PC-3 (cell line): Measurements from ENCODE around the gene IPCEF1. TPM values are rescaled to one million over a fixed set of nuclear protein-coding genes. Genes with fewer than 3 reads are reported as not detected.

Experiments used
- ATAC-seq: fragments of 200-7000 bp; cut with Tn5 transposase; 2 replicates; pipeline ENCODE4 v1.9.1; 2020; ENCODE audit warnings: mild to moderate bottlenecking, moderate library complexity
- BruUV-seq: library from RNA; stranded (reverse); fragments of 400-500 nt; replicated peaks from 2 replicates; lab custom pipeline; 2021; lab: Mats Ljungman, UMichigan
- CTCF ChIA-PET: fragments of 300-600 bp; sonication (Branson Sonifier 250); formaldehyde crosslinking; loops from one replicate; lab custom pipeline; 2022; ENCODE audit warnings: antibody characterized with exemption; lab: Charles Lee
- POLR2A ChIA-PET: fragments of 300-600 bp; sonication (Branson Sonifier 250); formaldehyde crosslinking; loops from one replicate; lab custom pipeline; 2022; ENCODE audit warnings: antibody characterized with exemption; ENCODE audit not compliant: unreplicated experiment; lab: Charles Lee
- DNase-seq: peaks from one replicate; pipeline ENCODE4 v3.0.0-alpha.2; 2015
- H2AFZ ChIP-seq: fragments of 300-600 bp; sonication (generic); 2 replicates; pipeline ENCODE4 v1.6.0; 2016; ENCODE audit warnings: antibody characterized with exemption, low read length
- H3F3A ChIP-seq: fragments of 300-600 bp; sonication (generic); one replicate; pipeline ENCODE4 v1.6.0; 2017; ENCODE audit warnings: antibody characterized with exemption, low read length, control low read depth, mild to moderate bottlenecking; ENCODE audit not compliant: unreplicated experiment
- H3K27ac ChIP-seq: fragments of 300-600 bp; sonication (generic); 2 replicates; pipeline ENCODE4 v1.5.1; 2016; ENCODE audit warnings: mild to moderate bottlenecking, low read length
- H3K27me3 ChIP-seq: fragments of 300-600 bp; sonication (generic); 2 replicates; pipeline ENCODE4 v1.6.1; 2016; ENCODE audit warnings: low read length, mixed read lengths
- H3K36me3 ChIP-seq: fragments of 300-600 bp; sonication (generic); 2 replicates; pipeline ENCODE4 v1.6.1; 2016; ENCODE audit warnings: low read depth, mixed run types, low read length, mixed read lengths
- H3K4me1 ChIP-seq: fragments of 300-600 bp; sonication (generic); 2 replicates; pipeline ENCODE4 v1.5.1; 2016; ENCODE audit warnings: low read length; ENCODE audit not compliant: insufficient read depth
- H3K4me2 ChIP-seq: fragments of 300-600 bp; sonication (generic); 2 replicates; pipeline ENCODE4 v1.6.0; 2016; ENCODE audit warnings: low read length
- H3K4me3 ChIP-seq: fragments of 300-600 bp; sonication (generic); 2 replicates; pipeline ENCODE4 v1.5.1; 2016; ENCODE audit warnings: mild to moderate bottlenecking, low read length, mixed read lengths
- H3K79me2 ChIP-seq: fragments of 300-600 bp; sonication (generic); 2 replicates; pipeline ENCODE4 v1.6.1; 2017; ENCODE audit warnings: low read length, mixed read lengths
- H3K9ac ChIP-seq: fragments of 300-600 bp; sonication (generic); 2 replicates; pipeline ENCODE4 v1.6.0; 2016; ENCODE audit warnings: mild to moderate bottlenecking, low read length
- H3K9me2 ChIP-seq: fragments of 300-600 bp; sonication (generic); replicated peaks from 2 replicates; pipeline ENCODE4 v1.6.1; 2016; ENCODE audit warnings: mixed run types, low read length, mixed read lengths
- H3K9me3 ChIP-seq: fragments of 300-600 bp; sonication (generic); 2 replicates; pipeline ENCODE4 v1.6.1; 2016; ENCODE audit warnings: low read length, mixed read lengths
- H4K20me1 ChIP-seq: fragments of 300-600 bp; sonication (generic); 2 replicates; pipeline ENCODE4 v1.6.1; 2016; ENCODE audit warnings: low read length, mixed read lengths
- CTCF ChIP-seq: fragments of 300-600 bp; sonication (generic); conservative IDR thresholded peaks from 2 replicates; pipeline ENCODE4 v1.5.1; 2017; ENCODE audit warnings: antibody characterized with exemption, low read depth, mild to moderate bottlenecking, low read length
- EZH2 ChIP-seq: fragments of 300-600 bp; sonication (generic); IDR thresholded peaks from one replicate; pipeline ENCODE4 v1.6.1; 2017; ENCODE audit warnings: antibody characterized with exemption, mild to moderate bottlenecking, low read length; ENCODE audit not compliant: unreplicated experiment
- EZH2phosphoT487 ChIP-seq: fragments of 300-600 bp; sonication (generic); IDR thresholded peaks from 2 replicates; pipeline ENCODE4 v1.6.1; 2018; ENCODE audit warnings: mild to moderate bottlenecking, antibody characterized with exemption, low read length, borderline replicate concordance
- intact Hi-C: fragments of 100-400 bp; cut with micrococcal nuclease; formaldehyde crosslinking; loops from 2 replicates; pipeline ENCODE4 v1.9.0; 2023
- total RNA-seq: library from RNA; depleted of rRNA; stranded (reverse); fragments of >200 nt; gene quantifications from 2 replicates; pipeline ENCODE4 v1.2.3, GENCODE V29; 2014

The IPCEF1 gene
- total RNA-seq, 1 experiment from 2014 or later: 0.29 TPM

DNA sequence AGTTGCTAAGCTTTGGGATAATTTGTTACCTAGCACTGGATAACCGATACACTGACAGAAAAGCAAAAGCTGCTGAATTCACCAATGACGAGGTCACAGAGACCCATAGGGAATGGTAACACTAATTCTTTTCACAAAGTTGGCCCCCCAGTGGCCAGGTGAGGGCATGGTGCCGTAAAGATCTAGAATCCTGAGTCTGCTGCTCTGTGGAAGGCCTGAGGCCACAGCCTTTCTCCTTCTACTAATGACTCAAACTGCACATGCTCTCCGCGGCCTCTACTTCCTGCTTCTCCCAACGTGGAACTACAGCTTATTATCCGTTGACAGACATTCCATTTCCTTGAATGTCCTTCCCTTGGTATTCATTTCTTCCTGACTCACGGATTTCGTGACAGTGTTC is 190.5 kb downstream of the IPCEF1 start:
- no TSS peak for BruUV-seq
- no peaks in the 10 kb centered on the region for H3K79me2 ChIP-seq
- H2AFZ ChIP-seq: no peak overlapping the region
- no peaks in the 10 kb centered on the region for H3F3A ChIP-seq
- intact Hi-C loops: no loop called here
- ChIA-PET POLR2A (no interaction called here), CTCF (no interaction called here)
- TF ChIP-seq CTCF (peak; percentile 48), EZH2phosphoT487 (no peak), EZH2 (no peak)
- H3K9me3 ChIP-seq: no peaks in the 10 kb centered on the region
- H3K27ac ChIP-seq: no peak overlapping the region
- no peaks in the 10 kb centered on the region for H3K36me3 ChIP-seq
- no peaks in the 10 kb centered on the region for H3K27me3 ChIP-seq
- H3K9me2 ChIP-seq: no peaks in the 10 kb centered on the region
- H3K4me2 ChIP-seq: no peak overlapping the region
- no peaks in the 10 kb centered on the region for H3K4me1 ChIP-seq
- no peaks in the 10 kb centered on the region for H4K20me1 ChIP-seq
- H3K4me3 ChIP-seq: no peak overlapping the region
- ATAC-seq (no peak; the same call in 1 of the 2 replicates), DNase-seq (peak; percentile 47)
- H3K9ac ChIP-seq: no peak overlapping the region

- Histone ChIP-seq H3K4me3 (no peak overlapping the region), H3K27ac (no peak overlapping the region), H3K36me3 (no peaks in the 10 kb centered on the region), H3K79me2 (no peaks in the 10 kb centered on the region), H3K9me2 (no peaks in the 10 kb centered on the region), H3F3A (no peaks in the 10 kb centered on the region), H3K27me3 (no peaks in the 10 kb centered on the region), H2AFZ (no peak overlapping the region), H3K9ac (no peak overlapping the region), H3K4me1 (no peaks in the 10 kb centered on the region), H3K4me2 (no peak overlapping the region), H4K20me1 (no peaks in the 10 kb centered on the region), H3K9me3 (no peaks in the 10 kb centered on the region)
- no TSS peak for BruUV-seq
- TF ChIP-seq CTCF (no peak), EZH2 (no peak), EZH2phosphoT487 (no peak)
- ATAC-seq (no peak), DNase-seq (no peak)
- intact Hi-C loops: no loop called here
- CTCF ChIA-PET: no interaction called here
- POLR2A ChIA-PET: no interaction called here
Observed at GRCh38 chr6:154165478-154165877, 191.1 kb downstream of the IPCEF1 start.

DNA sequence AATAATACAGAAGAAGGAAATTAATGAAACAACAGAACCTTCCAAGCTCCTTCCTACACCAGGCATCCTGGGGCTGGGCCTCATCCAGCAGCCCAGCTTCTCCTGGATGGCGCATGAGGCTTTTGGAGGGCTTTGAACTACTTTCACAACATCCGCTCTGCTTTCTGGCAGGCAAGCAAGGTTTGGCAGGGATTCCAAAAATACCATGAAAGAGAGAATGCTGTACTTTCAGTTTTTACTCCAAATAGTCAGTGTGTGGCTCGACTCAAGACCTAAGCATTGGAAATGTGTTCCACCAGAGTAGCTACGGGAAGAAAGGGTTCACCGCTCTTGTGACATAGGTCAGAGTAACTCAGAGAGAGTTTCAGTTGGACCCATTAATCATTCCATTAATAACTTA is 192.2 kb downstream of the IPCEF1 start:
- Histone ChIP-seq H3K27ac (no peak overlapping the region), H3K9me3 (no peaks in the 10 kb centered on the region), H4K20me1 (no peaks in the 10 kb centered on the region), H3K36me3 (no peaks in the 10 kb centered on the region), H2AFZ (no peak overlapping the region), H3K4me2 (no peak overlapping the region), H3K4me1 (no peaks in the 10 kb centered on the region), H3K9me2 (no peaks in the 10 kb centered on the region), H3K79me2 (no peaks in the 10 kb centered on the region), H3K4me3 (no peak overlapping the region), H3K27me3 (no peaks in the 10 kb centered on the region), H3K9ac (no peak overlapping the region), H3F3A (no peaks in the 10 kb centered on the region)
- ATAC-seq (no peak), DNase-seq (no peak)
- POLR2A ChIA-PET: no interaction called here
- TF ChIP-seq CTCF: no peak
- TF ChIP-seq EZH2phosphoT487: no peak
- TF ChIP-seq EZH2: no peak
- BruUV-seq: no TSS peak
- CTCF ChIA-PET: no interaction called here
- intact Hi-C loops: no loop called here
